Natural killer cell treated with Interleukin-12 subunit alpha and Interleukin-12 subunit beta and Interleukin-15 and Interleukin-18, amount 100 ng/mL, for 72 hours (primary cell): ENCODE data around the gene PIK3CA. TPM values are rescaled to one million over a fixed set of nuclear protein-coding genes. Genes with fewer than 3 reads are reported as not detected.
A peak's percentile ranks its signal among the peaks of the same experiment; 100 is the strongest.

Experiments used
- ATAC-seq, 2 donors: fragments of 150-1000 bp; cut with Tn5 transposase in 1 of 2; sonication (Bioruptor Pico), chemical (Tn5 transposase) in 1 of 2; 2 replicates each; pipeline ENCODE4 v1.10.0; 2021
- DNase-seq: peaks from one replicate; pipeline ENCODE4 v3.0.0; 2022; ENCODE audit warnings: low spot score
- H3K27ac Mint-ChIP-seq, 2 donors: 1 replicate in 1 of 2; 2 replicates in 1 of 2; pipeline ENCODE4 v1.8.0; 2022; ENCODE audit warnings: mixed read lengths in 2 of 2, mild to moderate bottlenecking in 1 of 2, moderate library complexity in 1 of 2
- H3K27me3 Mint-ChIP-seq, 2 donors: 1 replicate in 1 of 2; 2 replicates in 1 of 2; pipeline ENCODE4 v1.8.0; 2022; ENCODE audit warnings: mixed read lengths in 2 of 2
- H3K36me3 Mint-ChIP-seq: one replicate; pipeline ENCODE4 v1.8.0; 2022; ENCODE audit warnings: mixed read lengths
- H3K4me1 Mint-ChIP-seq, 2 donors: 1 replicate in 1 of 2; 2 replicates in 1 of 2; pipeline ENCODE4 v1.8.0; 2022; ENCODE audit warnings: low read depth in 2 of 2, mixed read lengths in 2 of 2, mild to moderate bottlenecking in 1 of 2
- H3K4me3 Mint-ChIP-seq: one replicate; pipeline ENCODE4 v1.8.0; 2022; ENCODE audit warnings: mixed read lengths
- H3K9me3 Mint-ChIP-seq: 2 replicates; pipeline ENCODE4 v1.8.0; 2022; ENCODE audit warnings: mixed read lengths
- total RNA-seq, 2 donors: library from RNA; stranded (reverse); gene quantifications; one replicate each; pipeline ENCODE4 v1.2.3, GENCODE V29; 2022

PIK3CA gene
- total RNA-seq, 2 donors from 2014 or later: 10.9 to 21.9 TPM

DNA sequence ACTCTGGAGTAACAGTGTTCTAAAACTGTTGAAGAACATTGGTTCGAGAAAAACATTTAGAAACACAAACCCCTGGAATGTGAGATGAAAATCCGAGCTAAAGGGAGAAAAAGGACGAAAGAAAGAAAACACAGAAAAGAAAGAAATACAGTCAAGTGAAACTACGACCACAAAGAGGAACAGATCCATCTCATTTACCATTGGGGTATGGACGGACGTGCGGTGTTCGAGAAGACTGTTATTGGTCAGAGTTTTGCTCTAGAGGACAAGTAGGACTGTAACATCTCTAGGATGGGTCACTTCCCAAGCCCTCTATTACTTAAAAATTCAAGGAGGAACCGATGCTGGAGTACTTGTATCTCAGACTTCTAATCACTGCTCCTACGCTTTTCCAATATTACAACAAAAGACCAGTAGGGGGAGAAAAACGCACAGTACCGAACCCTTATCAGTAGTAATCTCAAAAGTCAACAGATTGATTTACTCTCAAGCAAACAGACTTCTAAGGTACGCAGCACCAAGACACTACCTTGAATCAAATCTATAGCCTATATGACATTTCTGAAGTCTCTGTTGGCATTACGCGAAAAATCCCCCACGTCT is 1.1 kb upstream of the PIK3CA start:
- no peaks in the 10 kb centered on the region for H3K36me3 Mint-ChIP-seq
- no peak overlapping the region for H3K27ac Mint-ChIP-seq

DNA sequence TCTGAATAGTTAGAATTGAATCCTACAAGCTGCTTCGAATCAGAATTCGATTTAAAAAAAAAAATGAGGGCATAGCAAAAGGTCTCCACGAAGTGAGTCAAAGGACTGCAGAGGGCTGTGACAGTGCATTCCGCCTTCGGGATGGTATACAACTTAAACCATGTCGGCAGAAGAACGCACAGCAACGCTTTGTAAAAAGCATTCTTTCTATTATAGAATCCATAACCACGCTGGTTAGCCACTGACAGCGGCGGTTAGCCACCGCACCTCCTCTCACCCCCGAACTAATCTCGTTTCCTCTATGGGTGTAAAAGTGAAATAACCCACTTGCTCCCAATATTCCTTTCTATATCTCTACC is 664 bp upstream of the PIK3CA start:
- no peaks in the 10 kb centered on the region for H3K36me3 Mint-ChIP-seq
- peak; percentile 59 to 69 for ATAC-seq
- no peak overlapping the region for H3K27ac Mint-ChIP-seq
- H3K9me3 Mint-ChIP-seq: no peaks in the 10 kb centered on the region
- H3K27me3 Mint-ChIP-seq: peaks cover 6 to 11% of the 10 kb centered on the region in 2 donors
- peaks cover 20 to 24% of the 10 kb centered on the region in 2 donors for H3K4me1 Mint-ChIP-seq
- no peak overlapping the region for H3K4me3 Mint-ChIP-seq
- peak; percentile 78 for DNase-seq

More for the DNA sequence above, 1.1 kb upstream of the PIK3CA start:
- DNase-seq (no peak), ATAC-seq (peak in 1 of 2 donors; percentile 34)
- peaks cover 19 to 21% of the 10 kb centered on the region in 2 donors for H3K4me1 Mint-ChIP-seq
- no peak overlapping the region for H3K4me3 Mint-ChIP-seq
- H3K9me3 Mint-ChIP-seq: no peaks in the 10 kb centered on the region
- peaks cover 10 to 16% of the 10 kb centered on the region in 2 donors for H3K27me3 Mint-ChIP-seq

DNA sequence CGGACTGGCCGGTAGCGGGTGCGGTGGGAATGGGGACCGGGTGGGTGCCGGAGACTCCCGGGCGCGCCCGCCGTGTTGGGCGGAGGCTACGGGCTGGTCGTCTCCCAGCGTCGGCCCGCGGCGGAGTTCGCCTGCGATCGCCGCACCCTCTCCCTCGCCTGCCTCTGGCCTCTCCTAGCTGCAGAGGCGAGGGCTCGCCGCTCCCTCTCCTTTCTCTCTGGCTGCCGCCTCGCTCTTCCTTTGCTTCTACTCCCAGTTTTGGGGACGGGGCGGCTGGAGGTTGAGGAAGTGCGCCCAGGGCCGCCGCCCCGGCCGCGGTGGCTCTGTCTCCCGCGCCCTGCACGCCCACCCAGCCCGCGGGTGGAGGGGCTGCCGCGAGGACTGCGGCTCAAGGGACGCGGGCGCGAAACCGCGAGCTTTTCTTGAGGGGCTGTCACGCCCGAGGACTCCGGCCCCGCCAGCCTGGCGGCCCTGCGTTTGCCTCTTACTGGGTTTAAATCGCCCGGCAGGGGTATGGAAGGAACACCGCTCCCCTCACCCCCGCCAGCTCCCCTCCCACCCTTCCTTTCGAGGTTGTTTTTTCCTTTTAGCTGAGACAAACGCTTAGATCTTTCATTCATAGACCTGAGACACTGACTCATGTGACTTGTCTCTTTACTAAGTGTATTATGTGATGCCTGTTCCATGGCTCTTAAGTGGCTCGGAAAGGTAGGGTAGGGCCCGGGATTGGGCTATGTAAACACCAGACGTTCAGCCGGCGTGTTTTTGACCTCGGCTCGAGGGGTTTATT is 654 bp downstream of the PIK3CA start:
- Mint-ChIP-seq H3K4me1 (peaks cover 20 to 26% of the 10 kb centered on the region in 2 donors), H3K36me3 (no peaks in the 10 kb centered on the region), H3K27ac (no peak overlapping the region), H3K27me3 (peaks cover 2 to 4% of the 10 kb centered on the region in 2 donors), H3K4me3 (peak overlapping the region; percentile 93), H3K9me3 (no peaks in the 10 kb centered on the region)
- DNase-seq: peak; percentile 70
- peak; percentile 57 to 60 for ATAC-seq

DNA sequence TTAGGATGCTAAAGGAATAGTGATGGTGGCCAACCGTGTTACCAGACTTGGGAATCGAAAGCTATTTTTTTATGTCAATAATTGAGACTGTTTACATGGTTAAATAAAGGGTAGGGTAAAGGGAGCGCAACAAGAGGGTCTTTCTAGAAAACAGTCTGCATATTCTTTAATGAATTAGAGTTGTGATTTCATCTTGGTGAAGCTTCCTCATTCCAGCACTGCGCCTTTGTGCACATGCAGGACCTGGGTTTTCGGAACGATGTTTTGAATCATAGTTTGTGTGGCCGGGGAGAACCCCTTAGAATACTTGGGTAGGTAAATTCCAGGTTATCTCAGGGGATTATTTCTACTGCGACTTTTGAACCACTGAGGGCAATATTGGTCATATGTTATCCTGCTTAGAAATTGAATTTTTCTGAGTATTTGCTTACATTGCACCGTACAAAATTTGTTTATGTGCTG is 1.3 kb downstream of the PIK3CA start:
- H3K27ac Mint-ChIP-seq: no peak overlapping the region
- no peaks in the 10 kb centered on the region for H3K27me3 Mint-ChIP-seq
- no peaks in the 10 kb centered on the region for H3K36me3 Mint-ChIP-seq
- H3K9me3 Mint-ChIP-seq: no peaks in the 10 kb centered on the region
- DNase-seq (no peak), ATAC-seq (no peak)
- H3K4me3 Mint-ChIP-seq: peak overlapping the region; percentile 93
- H3K4me1 Mint-ChIP-seq: peaks cover 20 to 26% of the 10 kb centered on the region in 2 donors

DNA sequence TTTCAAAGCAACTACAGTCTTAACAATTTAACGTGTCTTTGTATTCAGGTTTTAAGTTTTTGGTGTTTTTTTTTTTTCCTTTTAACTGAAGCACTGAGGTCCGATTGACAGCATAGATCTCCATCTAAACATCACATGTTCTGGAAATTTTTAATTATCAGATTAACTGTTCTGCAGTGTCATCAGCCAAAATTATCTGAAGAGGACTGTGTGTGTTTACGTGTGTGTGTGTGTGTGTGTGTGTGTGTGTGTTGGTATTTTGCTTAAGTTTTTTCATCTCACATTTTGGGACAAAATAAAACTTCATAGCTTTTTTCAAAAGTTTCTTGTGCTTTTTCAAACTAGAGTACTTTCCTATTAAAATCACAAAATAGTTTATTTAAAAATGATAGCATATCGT is 1.8 kb downstream of the PIK3CA start:
- Mint-ChIP-seq H3K27ac (no peak overlapping the region), H3K4me3 (peak overlapping the region; percentile 93), H3K4me1 (peaks cover 20 to 26% of the 10 kb centered on the region in 2 donors), H3K36me3 (no peaks in the 10 kb centered on the region), H3K9me3 (no peaks in the 10 kb centered on the region), H3K27me3 (no peaks in the 10 kb centered on the region)
- no peak for ATAC-seq
- DNase-seq: no peak

DNA sequence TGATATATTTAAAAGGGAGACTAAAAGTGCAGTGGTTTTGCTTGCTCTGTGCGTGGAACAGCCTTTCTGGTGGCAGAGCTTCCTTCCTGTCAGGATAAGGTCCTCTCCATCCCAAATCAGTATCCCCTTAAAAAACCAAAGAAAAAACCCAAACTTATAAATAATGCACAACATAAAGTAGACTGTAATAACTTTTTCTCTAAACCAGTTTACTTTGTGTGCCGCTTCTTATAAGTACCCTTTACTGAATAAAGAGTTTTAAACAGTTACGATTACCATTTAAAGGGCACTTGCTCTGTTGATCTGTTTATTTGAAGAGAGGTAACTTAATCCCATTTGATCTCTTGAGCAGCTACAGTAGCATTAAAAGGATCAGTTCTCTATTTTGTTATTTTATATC is 2.5 kb downstream of the PIK3CA start:
- peaks cover 20 to 26% of the 10 kb centered on the region in 2 donors for H3K4me1 Mint-ChIP-seq
- no peaks in the 10 kb centered on the region for H3K9me3 Mint-ChIP-seq
- DNase-seq (no peak), ATAC-seq (no peak)
- no peak overlapping the region for H3K4me3 Mint-ChIP-seq
- no peak overlapping the region for H3K27ac Mint-ChIP-seq
- no peaks in the 10 kb centered on the region for H3K36me3 Mint-ChIP-seq
- no peaks in the 10 kb centered on the region for H3K27me3 Mint-ChIP-seq

DNA sequence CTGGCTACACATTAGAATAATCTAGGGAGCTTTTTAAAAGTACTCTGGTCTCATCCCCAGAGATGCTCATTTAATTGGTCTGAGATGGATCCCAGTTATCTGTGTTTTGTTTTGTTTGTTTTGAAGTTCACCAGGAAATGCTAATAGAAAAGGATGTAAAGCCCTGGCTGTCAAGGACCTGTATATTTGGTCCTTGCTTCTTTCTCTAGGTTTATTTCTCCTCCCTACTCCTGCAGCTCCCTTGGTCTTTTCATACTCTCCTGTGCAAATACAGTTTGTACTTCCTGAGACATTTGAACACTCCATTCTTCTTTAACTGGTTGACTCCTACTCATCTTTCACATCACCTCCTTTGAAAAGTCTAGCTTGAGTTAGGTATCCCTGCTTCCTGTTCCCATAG is 3.3 kb downstream of the PIK3CA start:
- no peaks in the 10 kb centered on the region for H3K36me3 Mint-ChIP-seq
- no peak for DNase-seq
- H3K4me3 Mint-ChIP-seq: no peak overlapping the region
- H3K27ac Mint-ChIP-seq: no peak overlapping the region
- peaks cover 20 to 26% of the 10 kb centered on the region in 2 donors for H3K4me1 Mint-ChIP-seq
- no peaks in the 10 kb centered on the region for H3K27me3 Mint-ChIP-seq
- H3K9me3 Mint-ChIP-seq: no peaks in the 10 kb centered on the region
- ATAC-seq: no peak

DNA sequence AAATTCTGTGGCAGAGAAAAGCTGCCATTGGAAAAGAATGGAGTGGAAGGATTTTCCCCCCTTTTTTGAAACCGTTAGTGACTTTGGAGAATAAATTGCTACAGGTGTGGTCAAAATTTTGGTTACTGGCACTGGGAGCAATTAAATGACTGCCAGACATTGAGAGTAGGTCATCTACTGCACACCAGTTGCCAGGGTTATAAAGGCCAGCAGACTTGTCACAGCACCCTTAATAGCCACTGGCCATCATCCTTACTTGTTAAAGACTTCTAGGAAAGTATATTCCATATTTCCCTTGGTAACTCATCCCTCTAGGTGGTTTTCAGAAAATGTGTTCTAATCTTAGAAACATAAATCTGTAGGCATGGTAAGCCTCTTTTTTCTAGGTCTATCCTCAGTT is 8.0 kb downstream of the PIK3CA start:
- no peaks in the 10 kb centered on the region for H3K9me3 Mint-ChIP-seq
- no peak for DNase-seq
- H3K36me3 Mint-ChIP-seq: no peaks in the 10 kb centered on the region
- no peak overlapping the region for H3K27ac Mint-ChIP-seq
- ATAC-seq: no peak
- H3K27me3 Mint-ChIP-seq: no peaks in the 10 kb centered on the region
- H3K4me1 Mint-ChIP-seq: peaks cover 14 to 17% of the 10 kb centered on the region in 2 donors
- no peak overlapping the region for H3K4me3 Mint-ChIP-seq

DNA sequence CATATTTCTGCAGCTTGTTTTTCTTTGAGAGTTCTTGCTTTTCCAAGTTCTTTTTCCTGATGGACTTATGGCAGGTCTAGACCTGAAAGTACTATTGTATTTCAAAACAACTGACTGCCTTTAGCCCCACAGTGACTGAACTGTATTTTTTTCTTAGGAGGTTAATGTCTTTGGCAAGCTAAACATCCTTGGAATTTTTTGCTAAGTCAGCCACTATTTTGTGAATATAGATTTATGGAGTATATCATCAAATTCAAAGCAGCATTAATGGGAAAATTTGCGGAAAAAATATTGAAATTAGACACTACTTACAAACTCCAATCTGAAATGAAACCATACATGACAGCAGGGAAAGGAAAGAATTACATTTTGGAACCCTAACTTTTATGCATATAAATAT is 8.6 kb downstream of the PIK3CA start:
- H3K9me3 Mint-ChIP-seq: no peaks in the 10 kb centered on the region
- no peak overlapping the region for H3K4me3 Mint-ChIP-seq
- DNase-seq (no peak), ATAC-seq (no peak)
- H3K27me3 Mint-ChIP-seq: no peaks in the 10 kb centered on the region
- no peak overlapping the region for H3K27ac Mint-ChIP-seq
- no peaks in the 10 kb centered on the region for H3K36me3 Mint-ChIP-seq
- peaks cover 12 to 14% of the 10 kb centered on the region in 2 donors for H3K4me1 Mint-ChIP-seq

DNA sequence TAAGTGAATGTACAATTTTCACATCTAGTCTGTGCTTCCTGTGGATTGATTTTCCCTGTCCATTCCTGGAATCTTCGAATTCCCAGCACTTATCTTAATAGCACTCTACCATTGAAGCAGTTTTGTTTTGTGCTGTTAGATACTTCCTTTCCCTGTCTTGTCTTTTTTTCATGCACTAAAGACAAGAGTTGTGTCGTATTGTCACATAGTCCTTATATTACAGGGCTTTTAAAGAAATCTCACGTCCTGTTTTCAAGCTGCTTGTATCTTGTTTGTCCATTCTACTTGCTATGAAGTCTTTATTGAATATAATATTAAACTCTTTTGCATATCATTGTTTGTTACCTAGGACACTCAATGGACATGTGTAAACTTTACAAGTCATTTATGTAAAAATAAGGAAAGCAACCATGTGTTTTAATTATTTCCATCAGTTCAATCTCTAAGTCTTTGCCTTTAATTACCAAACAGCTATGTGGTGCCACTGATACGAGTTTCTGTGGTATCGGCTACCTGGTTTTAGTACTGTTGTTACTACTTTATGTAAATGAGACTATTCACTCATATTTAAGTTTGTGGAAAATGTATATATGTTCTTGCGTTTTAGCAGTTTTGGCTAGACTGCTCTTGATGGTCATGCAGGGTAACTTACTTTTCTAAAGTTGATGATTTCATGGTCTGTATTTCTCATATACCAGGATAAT is 10.3 kb downstream of the PIK3CA start:
- Mint-ChIP-seq H3K27ac (no peak overlapping the region), H3K27me3 (no peaks in the 10 kb centered on the region), H3K4me3 (no peak overlapping the region), H3K36me3 (no peaks in the 10 kb centered on the region), H3K4me1 (peaks cover 8 to 9% of the 10 kb centered on the region in 2 donors), H3K9me3 (no peaks in the 10 kb centered on the region)
- ATAC-seq (no peak), DNase-seq (no peak)

DNA sequence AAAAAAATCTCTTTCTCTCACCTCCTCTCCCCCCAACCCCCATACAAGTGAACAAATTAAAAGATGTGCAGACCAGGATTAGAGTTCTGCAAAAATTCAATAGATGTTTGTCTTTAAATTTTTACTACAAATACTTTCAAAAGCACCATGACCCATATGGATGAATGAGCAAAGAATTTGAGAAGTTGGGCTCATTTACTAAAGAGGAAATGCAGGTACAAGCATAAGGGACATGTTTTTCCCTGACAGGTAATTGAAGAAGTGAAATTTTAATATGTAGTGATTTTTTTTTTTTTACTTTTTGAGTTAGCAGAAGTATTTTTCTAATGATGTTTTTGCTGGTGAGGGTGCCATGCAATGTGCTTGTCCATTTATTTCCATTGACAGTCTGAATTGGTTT is 15.3 kb downstream of the PIK3CA start:
- Mint-ChIP-seq H3K27ac (no peak overlapping the region), H3K4me1 (peaks cover 16 to 28% of the 10 kb centered on the region in 2 donors), H3K9me3 (no peaks in the 10 kb centered on the region), H3K36me3 (no peaks in the 10 kb centered on the region), H3K4me3 (no peak overlapping the region), H3K27me3 (no peaks in the 10 kb centered on the region)
- ATAC-seq (no peak), DNase-seq (no peak)

DNA sequence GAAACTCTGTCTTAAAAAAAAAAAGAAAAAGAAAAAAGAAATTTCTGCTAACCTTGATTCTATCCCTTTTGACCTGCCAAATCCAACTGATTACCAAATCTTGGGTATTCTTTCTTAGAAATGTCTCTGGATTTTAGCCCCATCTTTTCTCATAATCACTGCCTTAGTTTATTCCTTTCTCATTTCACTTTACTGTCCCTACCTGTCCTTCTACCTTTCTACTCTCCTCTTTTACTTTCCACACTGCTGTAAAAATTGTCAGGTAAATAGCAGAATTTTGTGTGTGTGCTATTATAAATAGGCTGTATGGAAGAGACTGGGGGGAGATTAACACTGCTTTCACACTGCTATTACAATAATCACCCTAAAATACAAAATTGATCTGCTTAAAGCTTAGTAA is 16.7 kb downstream of the PIK3CA start:
- Mint-ChIP-seq H3K4me3 (no peak overlapping the region), H3K27ac (no peak overlapping the region), H3K9me3 (no peaks in the 10 kb centered on the region), H3K4me1 (peaks cover 28 to 38% of the 10 kb centered on the region in 2 donors), H3K27me3 (no peaks in the 10 kb centered on the region), H3K36me3 (no peaks in the 10 kb centered on the region)
- DNase-seq: no peak
- ATAC-seq: no peak

DNA sequence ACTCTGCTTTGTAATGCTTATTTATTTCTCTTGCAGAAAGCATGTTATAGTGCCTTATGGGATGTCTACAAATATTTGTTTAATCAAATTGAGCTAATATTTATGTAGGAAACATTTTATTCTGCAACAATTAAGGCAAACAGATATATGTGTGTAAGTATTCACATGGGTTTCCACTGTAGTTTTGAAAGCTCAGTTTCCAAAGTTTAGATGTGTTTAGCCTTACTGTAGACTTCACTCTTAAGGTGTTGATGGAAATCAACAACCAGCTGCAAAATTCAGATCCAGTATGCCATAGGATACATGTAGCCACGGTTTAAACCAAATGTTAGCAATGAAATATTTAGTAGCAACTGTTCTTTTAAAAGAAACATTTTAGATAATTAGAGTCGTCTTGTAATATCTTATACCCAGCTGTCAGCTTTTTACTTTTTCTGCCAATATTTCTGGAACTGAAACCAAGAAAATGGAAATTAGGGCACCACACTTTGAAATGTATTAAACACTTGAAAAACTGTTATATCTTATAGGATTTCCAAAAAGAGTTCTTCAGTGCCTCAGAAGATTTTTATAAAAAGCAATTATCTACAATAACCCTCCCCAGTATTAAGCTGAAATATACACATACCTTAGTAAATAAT is 18.5 kb downstream of the PIK3CA start:
- H3K4me1 Mint-ChIP-seq: peaks cover 29 to 35% of the 10 kb centered on the region in 2 donors
- no peaks in the 10 kb centered on the region for H3K36me3 Mint-ChIP-seq
- H3K4me3 Mint-ChIP-seq: no peak overlapping the region
- no peak overlapping the region for H3K27ac Mint-ChIP-seq
- DNase-seq (no peak), ATAC-seq (no peak)
- H3K9me3 Mint-ChIP-seq: no peaks in the 10 kb centered on the region
- no peaks in the 10 kb centered on the region for H3K27me3 Mint-ChIP-seq
